ENCODE data around the gene CSHL1.

DNA sequence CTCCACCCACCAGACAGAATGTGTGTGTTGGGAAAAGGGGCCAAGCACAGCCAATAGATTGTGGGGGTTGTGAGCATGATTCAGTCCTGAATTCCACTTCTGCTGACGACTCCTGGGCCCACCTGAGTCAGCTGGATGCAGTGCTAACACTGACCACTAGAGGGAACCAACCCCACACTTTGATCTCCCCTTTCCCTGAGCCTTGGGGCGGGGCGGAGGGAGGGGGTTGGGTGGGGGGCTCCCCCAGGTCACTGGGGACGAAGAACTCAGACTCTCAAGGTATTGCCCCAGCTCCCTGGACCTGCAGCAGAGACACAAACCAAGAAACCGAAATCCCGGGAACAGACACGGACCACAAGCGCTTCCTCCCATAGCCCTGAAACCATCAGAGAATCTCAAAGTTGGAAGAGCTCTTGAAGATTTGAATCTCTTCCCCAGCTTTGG lies 621 bp upstream of the CSHL1 start:
- TF ChIP-seq CTCF (IDR thresholded peaks at IDR 0.05; ENCODE audit: insufficient read depth, low read depth, low read length) (peak; percentile 58), EZH2 (IDR thresholded peaks at IDR 0.05; ENCODE audit: insufficient read depth, low read length) (no peak)
